ENCODE data around the gene FHOD3.

DNA sequence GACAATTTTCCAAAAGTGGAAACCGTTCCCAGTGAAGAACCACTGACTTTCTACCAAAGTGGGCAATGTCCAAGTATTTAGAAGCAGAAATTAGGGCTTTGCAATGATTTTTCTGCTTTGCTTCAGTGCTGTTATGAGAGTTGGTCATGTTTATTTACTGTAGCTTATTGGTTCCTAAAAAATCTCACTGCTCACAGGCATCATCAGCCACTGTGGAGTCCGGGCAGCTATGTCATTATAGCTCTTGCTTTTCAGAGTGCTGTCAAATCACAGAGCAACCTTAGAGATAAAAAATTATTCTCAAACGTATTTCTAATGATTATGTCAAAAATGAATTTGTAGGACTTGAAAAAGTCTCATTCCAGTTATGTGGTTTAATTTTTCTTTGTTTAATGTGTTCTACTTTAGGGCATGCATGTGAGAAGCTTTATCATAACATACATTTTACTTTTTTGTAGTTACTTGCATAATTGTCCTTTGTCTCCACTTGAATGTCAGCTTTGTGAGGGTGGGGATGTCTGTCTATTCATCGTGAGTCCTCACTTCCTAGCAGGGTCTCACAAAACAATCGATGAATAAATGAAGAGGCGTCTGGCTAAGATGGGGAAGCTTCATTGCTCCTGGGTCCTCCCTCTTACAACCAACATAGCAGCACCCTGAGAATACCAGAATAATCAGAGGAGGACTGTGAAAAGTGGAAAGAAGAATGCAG, 413.7 kb downstream of the FHOD3 start:
- TF ChIP-seq CTCF (IDR thresholded peaks at IDR 0.05) (no peak), POLR2AphosphoS5 (IDR thresholded peaks at IDR 0.05; ENCODE audit: insufficient read depth in 1 of 2, low read depth in 1 of 2) (no peak), POLR2A (IDR thresholded peaks at IDR 0.05) (no peak)
